MM.1S (cell line): ENCODE data around the gene PNPLA2.

Experiments used
- EZH2 ChIP-seq: fragments of 300-600 bp; sonication (generic); optimal IDR thresholded peaks from 2 replicates; pipeline ENCODE3; 2017; ENCODE audit warnings: low read depth, mild to moderate bottlenecking, antibody characterized with exemption, low read length, mixed read lengths
- TF ChIP-seq, protein P1 (sequence below): fragments of 300-600 bp; sonication (generic); IDR thresholded peaks from 2 replicates; pipeline ENCODE4 v1.5.1; 2016; ENCODE audit warnings: antibody characterized with exemption, low read length, mixed read lengths

DNA sequence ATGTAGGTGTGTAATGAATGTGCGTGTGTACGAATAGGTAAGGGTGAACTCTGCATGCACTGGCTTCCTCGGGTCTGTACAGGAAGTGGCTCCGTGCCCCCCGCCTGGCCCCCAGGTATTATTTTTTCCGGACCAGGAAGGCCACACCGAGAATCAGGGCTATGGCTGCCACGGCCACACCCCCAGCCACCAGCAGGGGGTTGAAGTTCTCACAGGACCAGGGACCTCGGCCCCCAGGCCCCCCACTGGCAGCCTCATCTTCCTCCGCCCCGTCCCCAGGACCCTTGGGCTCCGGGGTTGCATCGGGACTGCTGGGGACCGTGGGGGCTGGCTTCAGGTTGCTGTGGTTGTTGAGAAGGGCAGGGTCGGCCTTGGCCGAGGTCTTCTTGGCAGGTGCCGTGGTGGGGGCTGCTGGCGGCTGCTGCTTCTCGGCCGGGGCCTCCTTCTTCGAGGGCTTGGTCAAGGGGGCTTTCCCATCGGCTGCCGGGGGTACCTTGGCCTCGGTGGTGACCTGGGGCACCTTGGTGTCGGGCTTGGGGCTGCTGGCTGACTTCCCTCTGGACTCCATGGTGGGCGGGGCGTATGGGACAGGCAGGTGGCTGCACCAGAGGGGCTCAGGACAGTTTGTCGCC is 30.6 kb upstream of the PNPLA2 start:
- TF ChIP-seq, protein P1, sequence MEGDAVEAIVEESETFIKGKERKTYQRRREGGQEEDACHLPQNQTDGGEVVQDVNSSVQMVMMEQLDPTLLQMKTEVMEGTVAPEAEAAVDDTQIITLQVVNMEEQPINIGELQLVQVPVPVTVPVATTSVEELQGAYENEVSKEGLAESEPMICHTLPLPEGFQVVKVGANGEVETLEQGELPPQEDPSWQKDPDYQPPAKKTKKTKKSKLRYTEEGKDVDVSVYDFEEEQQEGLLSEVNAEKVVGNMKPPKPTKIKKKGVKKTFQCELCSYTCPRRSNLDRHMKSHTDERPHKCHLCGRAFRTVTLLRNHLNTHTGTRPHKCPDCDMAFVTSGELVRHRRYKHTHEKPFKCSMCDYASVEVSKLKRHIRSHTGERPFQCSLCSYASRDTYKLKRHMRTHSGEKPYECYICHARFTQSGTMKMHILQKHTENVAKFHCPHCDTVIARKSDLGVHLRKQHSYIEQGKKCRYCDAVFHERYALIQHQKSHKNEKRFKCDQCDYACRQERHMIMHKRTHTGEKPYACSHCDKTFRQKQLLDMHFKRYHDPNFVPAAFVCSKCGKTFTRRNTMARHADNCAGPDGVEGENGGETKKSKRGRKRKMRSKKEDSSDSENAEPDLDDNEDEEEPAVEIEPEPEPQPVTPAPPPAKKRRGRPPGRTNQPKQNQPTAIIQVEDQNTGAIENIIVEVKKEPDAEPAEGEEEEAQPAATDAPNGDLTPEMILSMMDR: no peak
- no peak for TF ChIP-seq EZH2
